GM12875 (cell line): ENCODE data around the gene NPB.

Experiments used
- H3K4me3 ChIP-seq: one replicate; pipeline ENCODE4 v1.5.1; 2011; ENCODE audit warnings: low read depth, low read length, control low read depth
- TF ChIP-seq, protein P1 (sequence below): IDR thresholded peaks from 2 replicates; pipeline ENCODE4 v1.5.1; 2011; ENCODE audit warnings: low read depth, mild to moderate bottlenecking, control low read depth, inconsistent platforms, low read length, moderate library complexity, borderline replicate concordance; ENCODE audit not compliant: insufficient read depth

Gene NPB

GRCh38 chr17:81902023-81902652 lies at the start of gene NPB:
TSS of gene NPB (plus strand) at chr17:81902238. CDS start at chr17:81902278, 40 bp downstream.
- no peak within 1 kb of the TSS for H3K4me3 ChIP-seq
- TF ChIP-seq, protein P1, sequence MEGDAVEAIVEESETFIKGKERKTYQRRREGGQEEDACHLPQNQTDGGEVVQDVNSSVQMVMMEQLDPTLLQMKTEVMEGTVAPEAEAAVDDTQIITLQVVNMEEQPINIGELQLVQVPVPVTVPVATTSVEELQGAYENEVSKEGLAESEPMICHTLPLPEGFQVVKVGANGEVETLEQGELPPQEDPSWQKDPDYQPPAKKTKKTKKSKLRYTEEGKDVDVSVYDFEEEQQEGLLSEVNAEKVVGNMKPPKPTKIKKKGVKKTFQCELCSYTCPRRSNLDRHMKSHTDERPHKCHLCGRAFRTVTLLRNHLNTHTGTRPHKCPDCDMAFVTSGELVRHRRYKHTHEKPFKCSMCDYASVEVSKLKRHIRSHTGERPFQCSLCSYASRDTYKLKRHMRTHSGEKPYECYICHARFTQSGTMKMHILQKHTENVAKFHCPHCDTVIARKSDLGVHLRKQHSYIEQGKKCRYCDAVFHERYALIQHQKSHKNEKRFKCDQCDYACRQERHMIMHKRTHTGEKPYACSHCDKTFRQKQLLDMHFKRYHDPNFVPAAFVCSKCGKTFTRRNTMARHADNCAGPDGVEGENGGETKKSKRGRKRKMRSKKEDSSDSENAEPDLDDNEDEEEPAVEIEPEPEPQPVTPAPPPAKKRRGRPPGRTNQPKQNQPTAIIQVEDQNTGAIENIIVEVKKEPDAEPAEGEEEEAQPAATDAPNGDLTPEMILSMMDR: no peak

DNA sequence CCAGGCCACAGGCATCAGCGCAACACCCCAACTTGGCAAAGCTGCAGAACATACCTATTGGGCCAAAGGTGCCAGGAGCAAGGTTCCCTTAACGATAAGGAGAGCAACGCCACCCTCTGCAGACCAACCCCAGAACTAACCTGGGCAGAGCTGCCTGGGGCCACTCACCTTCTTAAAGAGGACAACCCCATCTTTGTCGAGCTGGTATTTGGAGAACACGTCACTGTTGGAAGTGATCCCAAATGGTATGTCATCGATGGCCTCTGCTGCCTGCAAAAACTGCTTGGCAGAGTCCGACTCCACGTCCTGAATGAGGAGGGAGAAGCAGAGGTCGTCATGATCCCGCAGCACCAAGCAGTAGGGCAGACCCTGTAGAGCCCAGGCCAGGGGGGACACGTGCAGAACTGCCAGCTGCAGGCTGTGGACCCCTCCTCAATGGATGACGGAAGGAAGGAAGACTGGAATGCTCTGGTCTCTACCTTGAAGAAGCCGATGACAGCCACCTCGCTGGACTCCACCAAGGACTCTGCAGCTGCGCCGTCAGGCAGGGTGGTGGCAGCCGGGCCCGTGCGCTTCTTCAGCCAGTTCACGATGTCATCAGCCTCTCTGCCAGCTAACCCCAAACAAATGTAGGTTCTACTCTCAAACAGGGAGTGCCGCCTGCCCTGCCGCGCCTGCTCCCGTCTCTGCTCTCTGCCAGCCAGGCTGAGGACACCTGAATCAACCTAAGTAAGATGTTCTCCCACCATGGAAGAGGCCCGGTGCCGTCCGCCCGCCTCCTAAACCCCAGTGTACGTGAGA lies 46.9 kb upstream of the NPB start:
- no peak overlapping the region for H3K4me3 ChIP-seq
- TF ChIP-seq, protein P1: no peak

DNA sequence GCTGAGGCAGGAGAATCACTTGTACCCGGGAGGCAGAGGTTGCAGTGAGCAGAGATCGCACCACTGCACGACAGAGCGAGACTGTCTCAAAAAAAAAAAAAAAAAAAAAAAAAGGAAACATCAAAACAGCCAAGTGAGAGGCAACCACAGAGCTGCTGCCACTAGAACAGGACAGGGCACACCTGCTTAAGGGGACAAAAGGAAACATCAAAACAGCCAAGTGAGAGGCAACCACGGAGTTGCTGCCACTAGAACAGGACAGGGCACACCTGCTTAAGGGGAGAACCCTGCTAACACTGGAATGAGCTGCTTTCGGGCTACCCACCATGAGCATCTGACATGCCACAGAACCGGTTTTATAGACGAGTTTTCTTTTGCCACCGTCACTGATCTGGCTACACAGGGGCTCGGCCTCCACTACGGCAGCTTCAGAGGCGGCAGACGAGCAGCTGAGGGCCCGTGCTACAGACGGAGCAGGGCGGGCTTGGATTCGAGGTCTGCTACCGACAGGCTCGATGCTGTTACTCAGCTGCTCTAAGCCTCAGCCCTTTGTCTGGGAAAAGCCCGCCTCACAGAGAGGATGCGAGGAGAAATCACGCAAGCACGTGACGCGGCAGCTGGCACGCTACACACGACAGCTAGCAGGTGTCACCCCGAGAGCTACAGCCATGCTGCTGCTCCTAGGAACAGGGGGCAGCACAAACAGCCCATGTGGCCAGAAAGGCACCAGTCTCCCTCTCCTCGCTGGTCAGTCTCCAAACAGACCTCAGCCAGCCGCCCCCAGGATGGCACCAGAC lies 43.7 kb upstream of the NPB start:
- TF ChIP-seq, protein P1: no peak
- H3K4me3 ChIP-seq: peak overlapping the region; percentile 81

DNA sequence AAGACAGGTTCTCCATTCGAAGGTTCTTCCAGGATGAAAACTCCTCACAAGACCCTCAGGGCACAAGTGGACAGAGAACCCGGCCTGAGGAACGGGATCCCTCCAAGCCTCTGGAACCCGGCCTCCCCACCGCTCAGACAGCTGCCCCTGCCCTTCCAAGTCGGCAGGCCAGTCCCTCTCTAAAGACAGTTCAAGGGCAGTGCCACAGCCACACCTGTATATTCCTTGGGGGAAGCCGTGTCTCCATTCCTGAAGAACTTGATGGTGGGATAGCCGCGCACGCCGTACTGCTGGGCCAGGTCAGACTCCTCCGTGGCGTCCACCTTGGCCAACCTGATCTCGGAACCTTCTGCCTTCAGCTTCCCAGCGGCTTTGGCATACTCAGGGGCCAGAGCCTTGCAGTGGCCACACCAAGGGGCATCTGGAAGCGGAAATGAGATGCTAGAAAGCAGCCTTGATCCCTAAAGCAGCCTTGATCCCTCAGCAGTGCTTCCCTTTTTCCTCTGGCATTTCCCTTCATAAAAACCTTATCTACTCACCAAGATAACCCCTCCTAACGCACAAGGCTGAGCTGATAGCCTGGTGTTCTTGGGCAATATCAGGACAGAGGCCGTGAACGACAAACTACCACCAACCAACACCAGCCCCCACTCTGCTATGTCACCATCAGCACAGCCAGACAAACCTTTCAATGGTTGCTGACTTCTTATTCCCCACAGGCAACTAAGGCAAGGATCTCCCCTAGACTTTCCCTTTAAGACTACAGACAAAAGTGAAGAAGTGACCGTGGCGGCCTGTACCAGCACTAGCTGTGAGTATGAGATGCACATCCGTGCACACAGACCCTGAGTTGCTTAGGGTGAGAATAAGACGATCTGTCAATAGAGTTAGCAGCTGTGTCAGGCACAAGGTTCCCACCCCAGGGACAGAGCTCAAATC lies 42.8 kb upstream of the NPB start:
- H3K4me3 ChIP-seq: peak overlapping the region; percentile 81
- TF ChIP-seq, protein P1: no peak

- TF ChIP-seq, protein P1: no peak
- H3K4me3 ChIP-seq: peak within 1 kb of the TSS; percentile 81
These were observed 41.9 kb upstream of the NPB start, which contains the start of gene P4HB for GRCh38 chr17:81859906-81860755. TSS of gene P4HB (minus strand) at chr17:81860535. CDS start at chr17:81860471, 64 bp downstream.
